ENCODE measurements around the gene NTRK1.
"Not testable (repeated sequence)": the region's sequence is repeated elsewhere in the genome, so short reads cannot be mapped to it uniquely, and the experiment has no call there.

Gene NTRK1

GRCh38 chr1:156911577-156912298 lies 51.1 kb downstream of the NTRK1 start:
- DNase-seq (ENCODE audit: low read depth in 1 of 2, low spot score in 1 of 2), result no peak

DNA sequence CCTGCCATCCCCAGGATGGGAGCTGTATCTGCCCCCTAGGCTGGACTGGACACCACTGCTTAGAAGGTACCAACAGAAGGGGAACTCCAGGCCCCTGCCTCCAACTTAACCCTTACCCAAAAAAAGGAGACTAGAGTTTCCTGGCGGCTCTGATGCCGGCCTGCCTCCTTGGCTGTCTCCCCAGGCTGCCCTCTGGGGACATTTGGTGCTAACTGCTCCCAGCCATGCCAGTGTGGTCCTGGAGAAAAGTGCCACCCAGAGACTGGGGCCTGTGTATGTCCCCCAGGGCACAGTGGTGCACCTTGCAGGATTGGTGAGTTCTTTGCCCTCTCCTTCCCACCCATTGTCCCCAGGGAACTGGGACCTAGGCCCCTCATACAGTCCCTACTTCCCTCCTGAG lies 51.6 kb downstream of the NTRK1 start:
- no peak for DNase-seq (ENCODE audit: low read depth in 1 of 2, low spot score in 1 of 2)

GRCh38 chr1:156912861-156913808 lies 52.5 kb downstream of the NTRK1 start:
- DNase-seq (ENCODE audit: low read depth in 1 of 2, low spot score in 1 of 2), result no peak

- DNase-seq (ENCODE audit: low read depth in 1 of 2, low spot score in 1 of 2), result no peak
Measured at GRCh38 chr1:156913809-156914387, 53.2 kb downstream of the NTRK1 start.

GRCh38 chr1:156914440-156914856 lies 53.8 kb downstream of the NTRK1 start:
- DNase-seq (ENCODE audit: low read depth in 1 of 2, low spot score in 1 of 2), result no peak

- peak; percentile 41 to 46 for DNase-seq (ENCODE audit: low read depth in 1 of 2, low spot score in 1 of 2)
Measured at GRCh38 chr1:156920233-156921052, 59.8 kb downstream of the NTRK1 start, which contains the start of gene LRRC71. Gene LRRC71 (plus strand): TSS chr1:156920632. CDS start chr1:156920804, 172 bp downstream.

GRCh38 chr1:156921053-156921529 lies 60.4 kb downstream of the NTRK1 start:
- DNase-seq (ENCODE audit: low read depth in 1 of 2, low spot score in 1 of 2), result no peak

GRCh38 chr1:156922986-156923669 lies 62.5 kb downstream of the NTRK1 start:
- no peak for DNase-seq (ENCODE audit: low read depth in 1 of 2, low spot score in 1 of 2)

- no peak for DNase-seq (ENCODE audit: low read depth in 1 of 2, low spot score in 1 of 2)
Measured at GRCh38 chr1:156923670-156924477, 63.2 kb downstream of the NTRK1 start.

DNA sequence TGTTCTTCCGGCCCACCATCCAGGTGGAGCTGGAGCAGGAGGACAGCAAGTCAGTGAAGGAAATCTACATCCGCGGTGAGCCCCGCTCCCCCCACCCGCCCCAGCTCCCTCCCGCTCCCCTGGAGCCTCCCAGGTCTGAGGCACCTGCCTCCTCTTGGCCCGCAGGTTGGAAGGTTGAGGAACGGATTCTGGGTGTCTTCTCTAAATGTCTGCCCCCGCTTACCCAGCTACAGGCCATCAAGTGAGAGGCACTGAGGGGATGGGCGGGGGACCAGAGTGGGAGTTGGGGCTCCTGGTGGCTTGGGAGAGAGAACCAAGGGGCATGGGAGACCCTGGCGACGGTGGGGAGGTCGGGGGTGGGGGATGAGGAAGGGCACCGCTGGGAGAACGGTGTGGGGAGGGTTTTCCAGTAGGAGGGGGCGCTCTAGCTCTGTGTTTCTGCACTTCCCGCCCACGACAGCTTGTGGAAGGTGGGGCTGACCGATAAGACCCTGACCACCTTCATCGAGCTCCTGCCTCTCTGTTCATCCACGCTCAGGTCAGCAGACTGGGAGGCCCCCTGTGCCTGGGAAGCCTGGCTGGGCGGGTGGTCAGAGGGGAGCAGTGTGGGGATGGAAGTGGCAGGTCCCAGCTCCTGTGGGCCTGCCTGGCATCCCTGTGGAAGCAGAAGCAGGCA lies 64.0 kb downstream of the NTRK1 start:
- no peak for DNase-seq (ENCODE audit: low read depth in 1 of 2, low spot score in 1 of 2)

DNA sequence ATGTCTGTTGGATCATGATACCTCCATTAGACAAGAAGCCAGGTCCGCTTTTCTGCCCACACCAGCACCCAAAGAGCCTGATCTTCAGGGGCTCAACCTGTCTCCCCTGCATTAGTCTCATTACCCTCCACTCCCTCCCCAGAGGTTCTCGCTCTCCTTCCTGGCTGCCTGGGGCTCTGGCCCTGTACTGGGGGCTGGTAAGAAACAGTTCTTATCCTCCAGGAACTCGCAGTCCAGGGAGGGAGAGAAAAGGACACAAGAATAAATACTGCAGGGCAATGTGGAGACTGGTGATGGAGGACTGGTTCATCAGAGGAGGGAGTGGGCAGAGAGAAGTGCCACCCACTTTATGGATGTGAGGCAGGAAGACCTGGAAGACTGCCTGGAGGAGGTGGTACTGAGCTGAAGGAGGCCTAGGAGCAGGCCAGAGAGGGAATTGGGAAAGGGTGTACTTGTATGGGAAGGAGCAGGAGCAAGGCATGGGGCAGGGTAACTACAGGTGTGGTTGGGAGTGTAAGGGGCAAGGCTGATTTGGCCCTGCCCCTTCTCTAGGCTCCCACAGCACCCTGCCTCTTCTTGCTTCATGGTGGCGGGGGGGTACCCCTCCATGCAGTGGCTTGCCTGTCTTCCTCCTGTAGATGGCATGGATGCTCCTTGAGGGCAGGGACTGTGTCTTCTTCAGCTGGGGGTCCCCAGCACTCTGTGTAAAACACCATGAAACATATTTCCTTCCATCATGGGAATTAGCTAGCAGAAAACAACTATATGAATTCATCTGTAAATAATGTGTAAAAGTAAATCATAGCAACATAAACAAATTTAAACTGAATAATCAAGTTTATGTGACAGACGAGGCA lies 64.7 kb downstream of the NTRK1 start:
- no peak for DNase-seq (ENCODE audit: low read depth in 1 of 2, low spot score in 1 of 2)

- DNase-seq (ENCODE audit: low read depth in 1 of 2, low spot score in 1 of 2), result no peak
Measured at GRCh38 chr1:156926175-156926574, 65.5 kb downstream of the NTRK1 start.

- not testable (repeated sequence) for DNase-seq (ENCODE audit: low read depth in 1 of 2, low spot score in 1 of 2)
Measured at GRCh38 chr1:156926695-156927094, 66.0 kb downstream of the NTRK1 start.

DNA sequence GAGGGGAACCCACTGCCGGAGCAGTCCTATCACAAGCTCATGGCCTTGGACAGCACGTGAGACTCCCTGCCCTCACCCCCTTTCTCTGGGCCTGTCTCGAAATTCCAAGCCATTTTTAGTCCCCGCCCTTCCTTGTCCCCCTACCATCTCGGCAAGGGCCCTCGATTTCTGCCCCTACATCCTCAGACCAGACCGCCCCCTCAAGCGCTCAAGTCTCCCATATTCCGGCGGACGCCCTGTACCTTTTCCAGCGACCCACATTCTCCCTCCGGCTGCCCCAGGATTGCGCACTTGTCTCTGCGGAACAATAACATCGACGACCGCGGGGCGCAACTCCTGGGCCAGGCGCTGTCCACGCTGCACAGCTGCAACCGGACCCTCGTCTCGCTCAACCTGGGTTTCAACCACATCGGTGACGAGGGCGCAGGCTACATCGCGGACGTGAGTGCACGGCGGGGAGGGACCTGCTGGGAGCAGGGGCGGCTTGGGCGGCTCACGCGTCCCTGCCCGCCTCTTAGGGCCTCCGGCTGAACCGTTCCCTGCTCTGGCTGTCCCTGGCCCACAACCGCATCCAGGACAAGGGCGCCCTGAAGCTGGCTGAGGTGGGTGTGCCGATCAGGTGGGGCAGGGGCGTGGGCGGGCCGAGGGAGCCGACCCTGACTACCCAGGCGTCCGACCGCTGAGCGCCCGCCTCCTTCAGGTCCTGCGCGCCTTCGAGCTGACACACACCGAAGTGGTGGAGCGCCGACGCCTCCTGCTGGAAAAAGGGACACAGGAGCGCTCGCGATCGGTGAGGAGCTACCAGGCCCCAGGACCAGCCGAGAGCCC lies 66.8 kb downstream of the NTRK1 start:
- peak; percentile 49 to 52 for DNase-seq (ENCODE audit: low read depth in 1 of 2, low spot score in 1 of 2)

DNA sequence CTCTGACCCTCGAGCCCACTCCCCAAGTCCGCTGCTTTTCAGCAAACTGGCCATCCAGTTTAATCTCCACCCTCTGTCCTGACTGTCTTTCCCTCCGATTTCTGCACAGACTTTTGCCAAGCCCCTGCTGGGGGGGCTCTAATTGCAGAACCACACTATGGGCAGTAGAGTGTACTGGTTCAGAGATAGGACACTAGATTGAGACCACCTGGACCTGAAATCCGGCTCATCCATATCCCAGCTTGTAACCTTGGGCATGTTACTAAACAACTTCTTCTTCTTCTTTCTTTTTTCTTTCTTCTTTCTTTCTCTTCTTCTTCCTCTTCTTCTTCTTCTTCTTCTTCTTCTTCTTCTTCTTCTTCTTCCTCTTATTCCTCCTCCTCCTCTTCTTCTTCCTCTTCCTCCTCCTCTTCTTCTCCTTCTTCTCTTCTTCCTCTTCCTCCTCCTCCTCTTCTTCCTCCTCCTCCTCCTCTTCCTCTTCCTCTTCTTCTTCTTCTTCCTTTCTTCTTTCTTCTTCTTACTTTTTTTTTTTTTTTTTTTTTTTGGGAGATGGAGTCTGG lies 67.5 kb downstream of the NTRK1 start:
- DNase-seq (ENCODE audit: low read depth in 1 of 2, low spot score in 1 of 2), result no peak

GRCh38 chr1:156929596-156930238 lies 69.1 kb downstream of the NTRK1 start:
- DNase-seq (ENCODE audit: low read depth in 1 of 2, low spot score in 1 of 2), result no peak

Data from activated CD4-positive, alpha-beta T cell treated with anti-CD3 and anti-CD28 coated beads, Interleukin-2, amount 50 U/mL, for 24 hours (primary cell).